OCI-LY3 (cell line): ENCODE data around the gene MYO9A.

Experiments
- CTCF ChIP-seq: fragments of 200-600, 300-600 bp; sonication (generic); IDR thresholded peaks from 2 replicates; pipeline ENCODE4 v1.5.1; 2014; ENCODE audit warnings: antibody characterized with exemption, low read length, low read depth
- EZH2phosphoT487 ChIP-seq: fragments of 200-600 bp; shearing (Covaris generic); IDR thresholded peaks from 2 replicates; pipeline ENCODE4 v1.6.1; 2018; ENCODE audit warnings: antibody characterized with exemption, mixed run types, low read depth

- TF ChIP-seq CTCF, result no peak
- TF ChIP-seq EZH2phosphoT487, result no peak
Measured at GRCh38 chr15:72034351-72034750, 83.6 kb downstream of the MYO9A start.
